Activated CD8-positive, alpha-beta T cell treated with anti-CD3 and anti-CD28 coated beads for 36 hours (primary cell): ENCODE results near the gene LCA5. TPM values are rescaled to one million over a fixed set of nuclear protein-coding genes. Genes with fewer than 3 reads are reported as not detected.

Source experiments
- ATAC-seq: fragments of 200-7000 bp; cut with Tn5 transposase; one replicate; pipeline ENCODE4 v1.10.0; 2021; ENCODE audit warnings: mild to moderate bottlenecking, moderate library complexity
- CTCF ChIA-PET: fragments of 350-600 bp; sonication (Branson Sonifier 250); formaldehyde crosslinking; loops from one replicate; lab custom pipeline; 2021; ENCODE audit warnings: antibody characterized with exemption; lab: Charles Lee
- POLR2A ChIA-PET: fragments of 350-600 bp; sonication (Branson Sonifier 250); formaldehyde crosslinking; loops from one replicate; lab custom pipeline; 2021; ENCODE audit warnings: antibody characterized with exemption; lab: Charles Lee
- DNase-seq: peaks from one replicate; pipeline ENCODE4 v3.0.0-alpha.2; 2020
- H3K27ac Mint-ChIP-seq: one replicate; pipeline ENCODE4 v1.8.0; 2021; ENCODE audit warnings: mild to moderate bottlenecking, mixed read lengths
- H3K27me3 Mint-ChIP-seq: one replicate; pipeline ENCODE4 v1.8.0; 2021; ENCODE audit warnings: mixed read lengths
- H3K36me3 Mint-ChIP-seq: one replicate; pipeline ENCODE4 v1.8.0; 2021; ENCODE audit warnings: low read depth, mixed read lengths
- H3K4me1 Mint-ChIP-seq: one replicate; pipeline ENCODE4 v1.8.0; 2021; ENCODE audit warnings: low read depth, mixed read lengths
- H3K4me3 Mint-ChIP-seq: one replicate; pipeline ENCODE4 v1.8.0; 2021; ENCODE audit warnings: mild to moderate bottlenecking, moderate library complexity, mixed read lengths
- H3K9me3 Mint-ChIP-seq: one replicate; pipeline ENCODE4 v1.8.0; 2021; ENCODE audit warnings: mixed read lengths
- CTCF ChIP-seq: fragments of 200-600 bp; IDR thresholded peaks from one replicate; pipeline ENCODE4 v1.8.0; 2022; ENCODE audit warnings: antibody characterized with exemption, mild to moderate bottlenecking
- intact Hi-C: fragments of 100-400 bp; cut with micrococcal nuclease; formaldehyde crosslinking; loops from one replicate; pipeline ENCODE4 v1.10.0; 2022
- total RNA-seq, 2 experiments: library from RNA; stranded (reverse); gene quantifications; one replicate each; pipeline ENCODE4 v1.2.3, GENCODE V29; 2021

Gene LCA5
- total RNA-seq, 2 experiments from 2014 or later, result 0.07 TPM; not detected in 1

- TF ChIP-seq CTCF, result no peak
- H3K36me3 Mint-ChIP-seq, result no peaks in the 10 kb centered on the region
- no peak for DNase-seq
- intact Hi-C loops, result no loop called here
- H3K27ac Mint-ChIP-seq, result no peak overlapping the region
- no peaks in the 10 kb centered on the region for H3K9me3 Mint-ChIP-seq
- no peaks in the 10 kb centered on the region for H3K4me1 Mint-ChIP-seq
- no peak overlapping the region for H3K4me3 Mint-ChIP-seq
- H3K27me3 Mint-ChIP-seq, result no peaks in the 10 kb centered on the region
- no peak for ATAC-seq
- CTCF ChIA-PET, result no interaction called here
- POLR2A ChIA-PET, result no interaction called here
These were observed 24.1 kb downstream of the LCA5 start for GRCh38 chr6:79513111-79513510.

- DNase-seq, result no peak
- no peak overlapping the region for H3K4me3 Mint-ChIP-seq
- no peak overlapping the region for H3K27ac Mint-ChIP-seq
- CTCF ChIA-PET, result no interaction called here
- intact Hi-C loops, result no loop called here
- no peaks in the 10 kb centered on the region for H3K9me3 Mint-ChIP-seq
- no peak for ATAC-seq
- H3K36me3 Mint-ChIP-seq, result no peaks in the 10 kb centered on the region
- TF ChIP-seq CTCF, result no peak
- no peaks in the 10 kb centered on the region for H3K4me1 Mint-ChIP-seq
- no peaks in the 10 kb centered on the region for H3K27me3 Mint-ChIP-seq
- POLR2A ChIA-PET, result no interaction called here
These were observed 25.2 kb downstream of the LCA5 start for GRCh38 chr6:79512014-79512413.

- Mint-ChIP-seq H3K4me3 (no peak overlapping the region), H3K27ac (no peak overlapping the region), H3K36me3 (no peaks in the 10 kb centered on the region), H3K27me3 (no peaks in the 10 kb centered on the region), H3K4me1 (no peaks in the 10 kb centered on the region), H3K9me3 (no peaks in the 10 kb centered on the region)
- POLR2A ChIA-PET, result no interaction called here
- DNase-seq (no peak), ATAC-seq (no peak)
- intact Hi-C loops, result no loop called here
- TF ChIP-seq CTCF, result no peak
- CTCF ChIA-PET, result no interaction called here
These were observed 26.5 kb downstream of the LCA5 start for GRCh38 chr6:79510707-79511106.

- CTCF ChIA-PET, result no interaction called here
These were observed 31.0 kb downstream of the LCA5 start for GRCh38 chr6:79506251-79506650.

GRCh38 chr6:79504372-79504771 is 32.9 kb downstream of the LCA5 start:
- Mint-ChIP-seq H3K27me3 (no peaks in the 10 kb centered on the region), H3K4me3 (no peak overlapping the region), H3K27ac (no peak overlapping the region), H3K4me1 (no peaks in the 10 kb centered on the region), H3K9me3 (no peaks in the 10 kb centered on the region), H3K36me3 (no peaks in the 10 kb centered on the region)
- ChIA-PET POLR2A (no interaction called here), CTCF (no interaction called here)
- no peak for DNase-seq
- intact Hi-C loops, result no loop called here
- TF ChIP-seq CTCF, result no peak
- no peak for ATAC-seq

More at GRCh38 chr6:79506251-79506650, 31.0 kb downstream of the LCA5 start:
- no peak overlapping the region for H3K27ac Mint-ChIP-seq
- H3K27me3 Mint-ChIP-seq, result no peaks in the 10 kb centered on the region
- no peak for TF ChIP-seq CTCF
- no peaks in the 10 kb centered on the region for H3K4me1 Mint-ChIP-seq
- intact Hi-C loops, result no loop called here
- H3K9me3 Mint-ChIP-seq, result no peaks in the 10 kb centered on the region
- DNase-seq (no peak), ATAC-seq (no peak)
- H3K36me3 Mint-ChIP-seq, result no peaks in the 10 kb centered on the region
- H3K4me3 Mint-ChIP-seq, result no peak overlapping the region
- POLR2A ChIA-PET, result interaction anchor here (0.6 kb wide), 1 partner anchor 637 kb away, joined by 3 read pairs; no protein-coding TSS in a partner anchor
